H9 (cell line): ENCODE results near the gene TTC23L. TPM values are rescaled to one million over a fixed set of nuclear protein-coding genes. Genes with fewer than 3 reads are reported as not detected.

Experiments
- DNase-seq: peaks from one replicate; pipeline ENCODE4 v3.0.0-alpha.2; 2017
- H2AFZ ChIP-seq: one replicate; pipeline ENCODE4 v1.6.1; 2013; ENCODE audit warnings: mild to moderate bottlenecking, low read length, control low read depth, moderate library complexity
- H2AK5ac ChIP-seq: 2 replicates; pipeline ENCODE4 v1.6.1; 2013; ENCODE audit warnings: low read length, control low read depth, mixed read lengths; ENCODE audit not compliant: insufficient read length
- H2BK120ac ChIP-seq: one replicate; pipeline ENCODE4 v1.6.1; 2013; ENCODE audit warnings: low read depth, mild to moderate bottlenecking, low read length, control low read depth, inconsistent platforms; ENCODE audit not compliant: poor library complexity, severe bottlenecking
- H2BK12ac ChIP-seq: 2 replicates; pipeline ENCODE4 v1.6.1; 2013; ENCODE audit warnings: low read length, control low read depth, mixed read lengths, low read depth; ENCODE audit not compliant: insufficient read length
- H2BK15ac ChIP-seq: 2 replicates; pipeline ENCODE4 v1.6.1; 2013; ENCODE audit warnings: low read depth, low read length, control low read depth
- H2BK20ac ChIP-seq: one replicate; pipeline ENCODE4 v1.6.1; 2013; ENCODE audit warnings: low read depth, mild to moderate bottlenecking, low read length, control low read depth, inconsistent platforms; ENCODE audit not compliant: poor library complexity, severe bottlenecking
- H2BK5ac ChIP-seq: 2 replicates; pipeline ENCODE4 v1.6.1; 2013; ENCODE audit warnings: low read length, control low read depth, mixed read lengths; ENCODE audit not compliant: insufficient read length
- H3K14ac ChIP-seq: 2 replicates; pipeline ENCODE4 v1.6.1; 2013; ENCODE audit warnings: low read length, control low read depth; ENCODE audit not compliant: insufficient read depth
- H3K18ac ChIP-seq: 2 replicates; pipeline ENCODE4 v1.6.1; 2013; ENCODE audit warnings: low read depth, mild to moderate bottlenecking, mixed read lengths, low read length, control low read depth; ENCODE audit not compliant: insufficient read length
- H3K23ac ChIP-seq: 2 replicates; pipeline ENCODE4 v1.6.1; 2013; ENCODE audit warnings: low read length, control low read depth, mixed read lengths, low read depth; ENCODE audit not compliant: insufficient read length
- H3K23me2 ChIP-seq: 2 replicates; pipeline ENCODE4 v1.6.1; 2013; ENCODE audit warnings: low read depth, mild to moderate bottlenecking, mixed read lengths, low read length, control low read depth; ENCODE audit not compliant: insufficient read length, poor library complexity, severe bottlenecking
- H3K27ac ChIP-seq: 2 replicates; pipeline ENCODE4 v1.5.1; 2013; ENCODE audit warnings: low read length, control low read depth, mixed read lengths, low read depth; ENCODE audit not compliant: insufficient read length
- H3K27me3 ChIP-seq: 2 replicates; pipeline ENCODE4 v1.6.1; 2013; ENCODE audit warnings: low read length, control low read depth, inconsistent platforms; ENCODE audit not compliant: insufficient read depth
- H3K4ac ChIP-seq: 2 replicates; pipeline ENCODE4 v1.6.1; 2013; ENCODE audit warnings: low read depth, mild to moderate bottlenecking, control low read depth, inconsistent platforms, low read length, moderate library complexity
- H3K4me1 ChIP-seq: 2 replicates; pipeline ENCODE4 v1.6.1; 2013; ENCODE audit warnings: low read length, control low read depth, inconsistent platforms; ENCODE audit not compliant: insufficient read depth
- H3K4me2 ChIP-seq: 2 replicates; pipeline ENCODE4 v1.6.1; 2013; ENCODE audit warnings: low read length, control low read depth, mixed read lengths; ENCODE audit not compliant: insufficient read length, insufficient read depth
- H3K56ac ChIP-seq: 2 replicates; pipeline ENCODE4 v1.6.1; 2013; ENCODE audit warnings: low read depth, mild to moderate bottlenecking, mixed read lengths, low read length, control low read depth; ENCODE audit not compliant: insufficient read length
- H3K79me1 ChIP-seq: 2 replicates; pipeline ENCODE4 v1.6.1; 2013; ENCODE audit warnings: low read depth, mild to moderate bottlenecking, moderate library complexity, low read length, control low read depth, inconsistent platforms; ENCODE audit not compliant: insufficient read depth, poor library complexity, severe bottlenecking
- H3K79me2 ChIP-seq: 2 replicates; pipeline ENCODE4 v1.6.1; 2013; ENCODE audit warnings: low read length, control low read depth, inconsistent platforms; ENCODE audit not compliant: insufficient read depth
- H3K9ac ChIP-seq: 2 replicates; pipeline ENCODE4 v1.6.1; 2013; ENCODE audit warnings: low read length, control low read depth, mixed read lengths; ENCODE audit not compliant: insufficient read length; ENCODE audit errors: extremely low read depth
- H3K9me3 ChIP-seq: one replicate; pipeline ENCODE4 v1.6.1; 2013; ENCODE audit warnings: low read depth, low read length, inconsistent platforms; ENCODE audit not compliant: control insufficient read depth
- H3T11ph ChIP-seq: one replicate; pipeline ENCODE4 v1.6.1; 2013; ENCODE audit warnings: mild to moderate bottlenecking, low read length, control low read depth, inconsistent platforms
- H4K20me1 ChIP-seq: one replicate; pipeline ENCODE4 v1.6.1; 2013; ENCODE audit not compliant: control insufficient read depth, insufficient read length, insufficient read depth
- H4K5ac ChIP-seq: 2 replicates; pipeline ENCODE4 v1.6.1; 2013; ENCODE audit warnings: low read depth, mild to moderate bottlenecking, mixed read lengths, low read length, control low read depth; ENCODE audit not compliant: insufficient read length
- H4K8ac ChIP-seq: replicated peaks from 2 replicates; pipeline ENCODE4 v1.6.1; 2013; ENCODE audit warnings: low read length, control low read depth, mixed read lengths, low read depth; ENCODE audit not compliant: insufficient read length
- H4K91ac ChIP-seq: 2 replicates; pipeline ENCODE4 v1.6.1; 2013; ENCODE audit warnings: low read depth, mild to moderate bottlenecking, moderate library complexity, mixed read lengths, low read length, control low read depth; ENCODE audit not compliant: insufficient read length
- H3K27ac Mint-ChIP-seq, 3 experiments: 2 replicates in 2 of 3; 3 replicates in 1 of 3; pipeline ENCODE4 v1.8.0; 2020 to 2021; ENCODE audit warnings: mixed read lengths in 3 of 3, mild to moderate bottlenecking in 1 of 3, moderate library complexity in 1 of 3
- H3K27me3 Mint-ChIP-seq: 2 replicates; pipeline ENCODE4 v1.8.0; 2021; ENCODE audit warnings: low read depth, mild to moderate bottlenecking, moderate library complexity, mixed read lengths
- H3K36me3 Mint-ChIP-seq, 3 experiments: 2 replicates in 2 of 3; 3 replicates in 1 of 3; pipeline ENCODE4 v1.8.0; 2020 to 2021; ENCODE audit warnings: low read depth in 3 of 3, mixed read lengths in 3 of 3; ENCODE audit not compliant: insufficient read depth in 1 of 3
- H3K4me1 Mint-ChIP-seq, 2 experiments: 2 replicates each; pipeline ENCODE4 v1.8.0; 2020; ENCODE audit warnings: mixed read lengths in 2 of 2
- H3K4me3 Mint-ChIP-seq, 2 experiments: 2 replicates in 1 of 2; 3 replicates in 1 of 2; pipeline ENCODE4 v1.8.0; 2020 to 2021; ENCODE audit warnings: mild to moderate bottlenecking in 2 of 2, mixed read lengths in 2 of 2, moderate library complexity in 1 of 2
- H3K9me3 Mint-ChIP-seq, 2 experiments: 2 replicates in 1 of 2; 3 replicates in 1 of 2; pipeline ENCODE4 v1.8.0; 2020; ENCODE audit warnings: mild to moderate bottlenecking in 2 of 2, mixed read lengths in 2 of 2, moderate library complexity in 1 of 2
- CTCF ChIP-seq: fragments of 200-600 bp; sonication (generic); conservative IDR thresholded peaks from 3 replicates; pipeline ENCODE4 v1.8.0; 2021; ENCODE audit warnings: antibody characterized with exemption, mild to moderate bottlenecking
- WGBS: extraction: QIAGEN DNeasy Blood & Tissue Kit; methylation state at CpG from one replicate; pipeline ENCODE4 v1.1.7; 2013; ENCODE audit warnings: missing lambda C conversion rate, low lambda C conversion rate, mixed read lengths; ENCODE audit not compliant: insufficient read length; ENCODE audit errors: extremely low coverage; 5-methylcytosine and 5-hydroxymethylcytosine counted together
- total RNA-seq: library from RNA; stranded (reverse); gene quantifications from 2 replicates; pipeline ENCODE4 v1.2.1, GENCODE V29; 2021

The TTC23L gene
- total RNA-seq, 1 experiment from 2014 or later, result 0.96 TPM

- H2AK5ac ChIP-seq, result no peak overlapping the region
- no peaks in the 10 kb centered on the region for H3K27me3 ChIP-seq
- no peak overlapping the region for H2AFZ ChIP-seq
- no peak overlapping the region for H3K4ac ChIP-seq
- H3T11ph ChIP-seq, result no peak overlapping the region
- no peak overlapping the region for H2BK120ac ChIP-seq
- DNase-seq, result no peak
- H3K27ac Mint-ChIP-seq, result no peak overlapping the region
- no peak overlapping the region for H4K8ac ChIP-seq
- H3K4me1 Mint-ChIP-seq, result peaks cover 0 to 2% of the 10 kb centered on the region in 2 experiments; a peak in 2 of 4 replicates
- no peak for TF ChIP-seq CTCF
- no peaks in the 10 kb centered on the region for H4K20me1 ChIP-seq
- H2BK5ac ChIP-seq, result no peak overlapping the region
- no peak overlapping the region for H3K18ac ChIP-seq
- WGBS, result no CpG with 5 or more reads among the region's 1 CpG
- H3K4me3 Mint-ChIP-seq, result no peak overlapping the region
- H2BK15ac ChIP-seq, result no peak overlapping the region
- no peak overlapping the region for H3K23ac ChIP-seq
- H3K36me3 Mint-ChIP-seq, result no peaks in the 10 kb centered on the region
- no peaks in the 10 kb centered on the region for H3K79me2 ChIP-seq
- no peaks in the 10 kb centered on the region for H3K79me1 ChIP-seq
- H3K23me2 ChIP-seq, result no peaks in the 10 kb centered on the region
- H3K14ac ChIP-seq, result no peak overlapping the region
- H4K91ac ChIP-seq, result no peak overlapping the region
- H3K4me1 ChIP-seq, result no peaks in the 10 kb centered on the region
- H3K4me2 ChIP-seq, result no peak overlapping the region
- H3K9ac ChIP-seq, result no peak overlapping the region
- no peak overlapping the region for H2BK12ac ChIP-seq
- H3K9me3 ChIP-seq, result no peaks in the 10 kb centered on the region
- no peak overlapping the region for H4K5ac ChIP-seq
- H3K9me3 Mint-ChIP-seq, result no peaks in the 10 kb centered on the region
- H3K56ac ChIP-seq, result no peak overlapping the region
- no peaks in the 10 kb centered on the region; the same call in 1 of the 2 replicates for H3K27me3 Mint-ChIP-seq
- no peak overlapping the region for H2BK20ac ChIP-seq
- H3K27ac ChIP-seq, result no peak overlapping the region
Measured at GRCh38 chr5:34889394-34889793, 50.4 kb downstream of the TTC23L start.
